Neural cell (in vitro differentiated cells): Measurements from ENCODE around the gene RFT1.

Experiments
- EP300 ChIP-seq: fragments of 450-650 bp; conservative IDR thresholded peaks from 2 replicates; pipeline ENCODE4 v1.6.1; 2014; ENCODE audit warnings: antibody characterized with exemption, mild to moderate bottlenecking, moderate library complexity; ENCODE audit not compliant: poor library complexity, severe bottlenecking
- MXI1 ChIP-seq: fragments of 450-650 bp; conservative IDR thresholded peaks from 2 replicates; pipeline ENCODE4 v1.6.1; 2014; ENCODE audit warnings: antibody characterized with exemption, mild to moderate bottlenecking; ENCODE audit not compliant: poor library complexity, severe bottlenecking

- no peak for TF ChIP-seq MXI1
- no peak for TF ChIP-seq EP300
These were observed 31.8 kb upstream of the RFT1 start for GRCh38 chr3:53161820-53162671.
